Nephron progenitor cell (in vitro differentiated cells): ENCODE data around the gene RNF11.

ENCODE experiments used
- DNase-seq: peaks from one replicate; pipeline ENCODE4 v3.0.0; 2021
- H3K27ac Mint-ChIP-seq: 2 replicates; pipeline ENCODE4 v1.8.0; 2021; ENCODE audit warnings: mild to moderate bottlenecking, moderate library complexity, mixed read lengths
- H3K27me3 Mint-ChIP-seq: 2 replicates; pipeline ENCODE4 v1.8.0; 2021; ENCODE audit warnings: mild to moderate bottlenecking, low read depth, mixed read lengths; ENCODE audit not compliant: poor library complexity
- H3K36me3 Mint-ChIP-seq: 2 replicates; pipeline ENCODE4 v1.8.0; 2021; ENCODE audit warnings: low read depth, mixed read lengths
- H3K4me1 Mint-ChIP-seq: 2 replicates; pipeline ENCODE4 v1.8.0; 2021; ENCODE audit warnings: mixed read lengths
- H3K4me3 Mint-ChIP-seq: 2 replicates; pipeline ENCODE4 v1.8.0; 2021; ENCODE audit warnings: mild to moderate bottlenecking, moderate library complexity, mixed read lengths
- H3K9me3 Mint-ChIP-seq: 2 replicates; pipeline ENCODE4 v1.8.0; 2021; ENCODE audit warnings: mild to moderate bottlenecking, moderate library complexity, mixed read lengths
- CTCF ChIP-seq: fragments of 200-600 bp; sonication (generic); IDR thresholded peaks from 2 replicates; pipeline ENCODE4 v1.5.0; 2021; ENCODE audit warnings: antibody characterized with exemption

Gene RNF11

GRCh38 chr1:51235673-51236530 is at the start of gene RNF11:
RNF11 (plus strand) TSS chr1:51236273; CDS start chr1:51236757, 484 bp downstream.
- no peak for TF ChIP-seq CTCF
- DNase-seq, result peak; percentile 93
- Mint-ChIP-seq H3K27me3 (peaks cover 10% of the 10 kb centered on the region), H3K4me1 (peaks cover 14% of the 10 kb centered on the region), H3K9me3 (no peaks in the 10 kb centered on the region), H3K27ac (peak within 1 kb of the TSS; percentile 92), H3K4me3 (peak within 1 kb of the TSS; percentile 93), H3K36me3 (no peaks in the 10 kb centered on the region)

- Mint-ChIP-seq H3K27me3 (peaks cover 6% of the 10 kb centered on the region), H3K9me3 (no peaks in the 10 kb centered on the region), H3K27ac (no peak overlapping the region), H3K4me1 (no peaks in the 10 kb centered on the region), H3K4me3 (no peak overlapping the region), H3K36me3 (no peaks in the 10 kb centered on the region)
- no peak for DNase-seq
- no peak for TF ChIP-seq CTCF
These were observed 47.8 kb upstream of the RNF11 start for GRCh38 chr1:51188230-51188629.

GRCh38 chr1:51189421-51190073 is 46.5 kb upstream of the RNF11 start:
- peak; percentile 47 for DNase-seq
- no peak overlapping the region for H3K27ac Mint-ChIP-seq
- no peaks in the 10 kb centered on the region for H3K27me3 Mint-ChIP-seq
- no peaks in the 10 kb centered on the region for H3K4me1 Mint-ChIP-seq
- H3K9me3 Mint-ChIP-seq, result no peaks in the 10 kb centered on the region
- no peak overlapping the region for H3K4me3 Mint-ChIP-seq
- peak; percentile 91 for TF ChIP-seq CTCF
- no peaks in the 10 kb centered on the region for H3K36me3 Mint-ChIP-seq

GRCh38 chr1:51190961-51191360 is 45.1 kb upstream of the RNF11 start:
- no peaks in the 10 kb centered on the region for H3K36me3 Mint-ChIP-seq
- H3K9me3 Mint-ChIP-seq, result no peaks in the 10 kb centered on the region
- H3K4me1 Mint-ChIP-seq, result no peaks in the 10 kb centered on the region
- DNase-seq, result no peak
- H3K4me3 Mint-ChIP-seq, result no peak overlapping the region
- no peaks in the 10 kb centered on the region for H3K27me3 Mint-ChIP-seq
- no peak for TF ChIP-seq CTCF
- no peak overlapping the region for H3K27ac Mint-ChIP-seq

- Mint-ChIP-seq H3K4me3 (no peak overlapping the region), H3K36me3 (no peaks in the 10 kb centered on the region), H3K27me3 (peaks cover 5% of the 10 kb centered on the region), H3K9me3 (no peaks in the 10 kb centered on the region), H3K27ac (no peak overlapping the region), H3K4me1 (no peaks in the 10 kb centered on the region)
- peak; percentile 89 for TF ChIP-seq CTCF
- DNase-seq, result peak; percentile 77
These were observed 43.7 kb upstream of the RNF11 start for GRCh38 chr1:51192213-51192843.
